ENCODE results near the gene LCN12. TPM values are rescaled to one million over a fixed set of nuclear protein-coding genes. Genes with fewer than 3 reads are reported as not detected.

The LCN12 gene
- total and polyA plus RNA-seq, 7 donors = 1.2 to 3.0 TPM; not detected in 5

DNA sequence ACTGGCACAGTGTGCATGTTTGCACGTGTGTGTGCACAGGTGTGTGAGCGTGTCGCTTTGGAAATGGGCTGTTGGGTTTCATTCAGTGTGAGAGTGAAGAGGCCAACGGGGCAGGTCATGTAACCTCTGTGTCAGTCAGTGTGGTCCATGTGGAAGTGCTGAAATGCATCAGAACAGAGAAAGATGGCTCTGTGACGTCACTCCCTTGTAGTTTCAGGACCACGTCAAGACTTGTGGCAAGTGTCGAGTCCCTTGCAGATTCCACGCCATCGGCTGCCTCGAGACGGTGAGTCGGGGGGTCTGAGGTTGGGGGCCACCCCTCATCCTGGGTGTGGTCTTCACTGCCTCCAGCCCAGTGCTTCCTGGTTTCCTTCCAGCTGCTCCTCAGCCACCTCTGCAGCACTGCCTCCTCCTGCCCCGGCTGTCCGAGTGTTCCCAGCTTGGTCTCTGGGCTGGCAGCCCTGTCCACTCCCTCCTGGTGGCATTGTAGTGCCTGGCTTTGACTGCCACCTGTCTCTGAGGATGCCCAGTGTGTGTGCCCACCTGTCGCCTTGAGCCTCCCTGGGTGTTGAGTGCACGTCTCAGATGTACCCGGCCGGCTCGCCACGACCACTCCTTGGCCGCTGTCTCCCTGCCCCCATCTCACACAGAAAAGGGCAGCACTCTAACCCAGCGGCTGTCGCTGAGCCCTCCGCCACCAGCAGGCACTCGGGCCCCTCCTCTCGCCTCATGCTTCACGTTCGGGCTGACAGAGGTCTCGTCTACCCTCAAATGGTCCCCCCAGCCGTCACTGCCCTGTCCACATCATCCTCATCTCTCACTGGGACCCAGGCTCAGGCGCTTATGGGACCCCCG lies 35.5 kb upstream of the LCN12 start:
- Histone ChIP-seq H3K9me3 (no peaks in the 10 kb centered on the region), H3K4me1 (no peaks in the 10 kb centered on the region), H3K27ac (no peak overlapping the region), H3K4me3 (no peak overlapping the region), H3K36me3 (peaks cover 10 to 66% (median 29%) of the 10 kb centered on the region in 4 donors), H3K27me3 (no peaks in the 10 kb centered on the region)
- intact Hi-C loops (cut with DNase I) = no loop called here
- TF ChIP-seq POLR2AphosphoS5 (IDR thresholded peaks at IDR 0.05) (no peak), POLR2A (IDR thresholded peaks at IDR 0.05) (no peak), EP300 (IDR thresholded peaks at IDR 0.05) (no peak)
- TF ChIP-seq, protein P1, sequence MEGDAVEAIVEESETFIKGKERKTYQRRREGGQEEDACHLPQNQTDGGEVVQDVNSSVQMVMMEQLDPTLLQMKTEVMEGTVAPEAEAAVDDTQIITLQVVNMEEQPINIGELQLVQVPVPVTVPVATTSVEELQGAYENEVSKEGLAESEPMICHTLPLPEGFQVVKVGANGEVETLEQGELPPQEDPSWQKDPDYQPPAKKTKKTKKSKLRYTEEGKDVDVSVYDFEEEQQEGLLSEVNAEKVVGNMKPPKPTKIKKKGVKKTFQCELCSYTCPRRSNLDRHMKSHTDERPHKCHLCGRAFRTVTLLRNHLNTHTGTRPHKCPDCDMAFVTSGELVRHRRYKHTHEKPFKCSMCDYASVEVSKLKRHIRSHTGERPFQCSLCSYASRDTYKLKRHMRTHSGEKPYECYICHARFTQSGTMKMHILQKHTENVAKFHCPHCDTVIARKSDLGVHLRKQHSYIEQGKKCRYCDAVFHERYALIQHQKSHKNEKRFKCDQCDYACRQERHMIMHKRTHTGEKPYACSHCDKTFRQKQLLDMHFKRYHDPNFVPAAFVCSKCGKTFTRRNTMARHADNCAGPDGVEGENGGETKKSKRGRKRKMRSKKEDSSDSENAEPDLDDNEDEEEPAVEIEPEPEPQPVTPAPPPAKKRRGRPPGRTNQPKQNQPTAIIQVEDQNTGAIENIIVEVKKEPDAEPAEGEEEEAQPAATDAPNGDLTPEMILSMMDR (IDR thresholded peaks at IDR 0.05) = no peak
- no peak for DNase-seq
- WGBS, 2 donors = 93 to 94% methylated on average over 32 of the region's 32 CpGs

DNA sequence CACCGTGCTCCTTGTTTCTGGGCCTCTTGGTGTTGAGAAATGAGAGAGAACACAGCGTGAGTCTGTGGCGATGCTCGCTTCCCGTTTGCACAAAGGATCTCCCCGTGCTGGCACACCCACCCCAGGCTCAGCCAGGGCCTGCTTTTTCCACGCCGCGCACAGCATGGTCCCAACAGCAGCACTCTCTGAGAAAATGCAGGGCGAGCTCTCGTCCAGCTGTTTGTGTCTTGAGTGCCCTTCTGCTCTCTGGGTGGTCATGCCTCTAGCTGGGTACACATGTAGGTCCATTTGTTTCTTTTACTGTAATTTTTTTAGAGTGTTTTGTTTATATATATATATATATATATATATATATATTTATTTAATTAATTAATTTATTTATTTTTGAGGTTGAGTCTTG lies 34.2 kb upstream of the LCN12 start:
- Histone ChIP-seq H3K36me3 (peaks cover 10 to 69% (median 29%) of the 10 kb centered on the region in 4 donors), H3K27me3 (no peaks in the 10 kb centered on the region), H3K4me1 (no peaks in the 10 kb centered on the region), H3K4me3 (no peak overlapping the region), H3K27ac (no peak overlapping the region), H3K9me3 (no peaks in the 10 kb centered on the region)
- intact Hi-C loops (cut with DNase I) = no loop called here
- DNase-seq = no peak
- WGBS, 2 donors = 88 to 92% methylated on average over 11 of the region's 11 CpGs
- no peak for TF ChIP-seq POLR2A (IDR thresholded peaks at IDR 0.05)
- no peak for TF ChIP-seq EP300 (IDR thresholded peaks at IDR 0.05)
- TF ChIP-seq, protein P1 (IDR thresholded peaks at IDR 0.05) = no peak
- no peak for TF ChIP-seq POLR2AphosphoS5 (IDR thresholded peaks at IDR 0.05)

DNA sequence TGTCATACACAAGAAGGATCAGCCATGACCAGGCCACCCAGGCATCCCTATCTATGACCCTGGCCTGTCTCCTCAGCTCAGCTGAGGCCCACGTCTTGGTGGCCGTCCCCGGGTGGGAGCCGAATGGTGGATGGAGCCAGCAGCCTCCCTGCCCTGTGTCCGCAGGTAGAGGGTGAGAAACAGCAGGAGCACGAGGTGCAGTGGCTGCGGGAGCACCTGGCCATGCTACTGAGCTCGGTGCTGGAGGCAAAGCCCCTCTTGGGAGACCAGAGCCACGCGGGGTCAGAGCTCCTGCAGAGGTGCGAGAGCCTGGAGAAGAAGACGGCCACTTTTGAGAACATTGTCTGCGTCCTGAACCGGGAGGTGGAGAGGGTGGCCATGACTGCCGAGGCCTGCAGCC lies 32.0 kb upstream of the LCN12 start:
- Histone ChIP-seq H3K27me3 (no peaks in the 10 kb centered on the region), H3K4me3 (no peak overlapping the region), H3K36me3 (peaks cover 10 to 68% (median 29%) of the 10 kb centered on the region in 4 donors), H3K9me3 (no peaks in the 10 kb centered on the region), H3K27ac (no peak overlapping the region), H3K4me1 (no peaks in the 10 kb centered on the region)
- DNase-seq = no peak
- WGBS, 2 donors = 96 to 97% methylated on average over 15 of the region's 15 CpGs
- TF ChIP-seq POLR2A (IDR thresholded peaks at IDR 0.05) = no peak
- TF ChIP-seq, protein P1 (IDR thresholded peaks at IDR 0.05) = no peak
- TF ChIP-seq EP300 (IDR thresholded peaks at IDR 0.05) = no peak
- no peak for TF ChIP-seq POLR2AphosphoS5 (IDR thresholded peaks at IDR 0.05)
- intact Hi-C loops (cut with DNase I) = no loop called here

DNA sequence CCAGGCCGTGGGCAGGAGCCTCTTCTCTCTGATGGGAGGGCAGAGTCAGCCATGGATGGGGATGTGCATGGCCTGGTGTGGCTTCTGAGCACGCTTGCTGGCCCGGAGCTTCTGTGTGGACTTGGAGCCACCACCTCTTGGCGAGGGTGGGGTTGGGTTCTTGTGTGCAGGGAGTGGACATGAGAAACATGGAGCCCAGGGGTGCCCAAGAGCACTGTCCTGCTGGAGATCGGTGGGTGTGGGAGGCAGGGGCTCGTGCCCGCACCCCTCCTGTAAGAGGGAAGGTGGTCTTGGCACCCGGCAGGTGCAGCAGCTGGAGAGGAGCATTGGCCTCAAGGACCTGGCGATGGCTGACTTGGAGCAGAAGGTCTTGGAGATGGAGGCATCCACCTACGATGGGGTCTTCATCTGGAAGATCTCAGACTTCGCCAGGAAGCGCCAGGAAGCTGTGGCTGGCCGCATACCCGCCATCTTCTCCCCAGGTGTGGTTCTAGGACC lies 31.3 kb upstream of the LCN12 start:
- TF ChIP-seq, protein P1 (IDR thresholded peaks at IDR 0.05) = no peak
- TF ChIP-seq POLR2AphosphoS5 (IDR thresholded peaks at IDR 0.05) (no peak), EP300 (IDR thresholded peaks at IDR 0.05) (no peak), POLR2A (IDR thresholded peaks at IDR 0.05) (no peak)
- Histone ChIP-seq H3K4me1 (no peaks in the 10 kb centered on the region), H3K36me3 (peaks cover 10 to 68% (median 31%) of the 10 kb centered on the region in 4 donors), H3K27ac (no peak overlapping the region), H3K4me3 (no peak overlapping the region), H3K9me3 (no peaks in the 10 kb centered on the region), H3K27me3 (no peaks in the 10 kb centered on the region)
- 96% methylated on average over 14 of the region's 14 CpGs for WGBS, 2 donors
- DNase-seq = no peak
- intact Hi-C loops (cut with DNase I) = no loop called here
